Right renal cortex interstitium (tissue), 3 donors: ENCODE data around the gene DNAH11. TPM values are rescaled to one million over a fixed set of nuclear protein-coding genes. Genes with fewer than 3 reads are reported as not detected.
"Not testable (repeated sequence)": the region's sequence is repeated elsewhere in the genome, so short reads cannot be mapped to it uniquely, and the experiment has no call there.

Source experiments
- DNase-seq, 3 donors: peaks; one replicate each; pipeline ENCODE4 v3.0.0-alpha.2; 2013; ENCODE audit warnings: low read depth in 3 of 3, low spot score in 2 of 3
- polyA plus RNA-seq, 3 donors: library from polyadenylated mRNA; unstranded; fragments of 120-200 nt; gene quantifications; one replicate each; pipeline ENCODE4 v1.2.1, GENCODE V29; 2013; ENCODE audit not compliant: insufficient read length in 3 of 3

DNAH11 gene
- polyA plus RNA-seq, 3 donors: 1.6 to 2.2 (median 1.9) TPM

DNA sequence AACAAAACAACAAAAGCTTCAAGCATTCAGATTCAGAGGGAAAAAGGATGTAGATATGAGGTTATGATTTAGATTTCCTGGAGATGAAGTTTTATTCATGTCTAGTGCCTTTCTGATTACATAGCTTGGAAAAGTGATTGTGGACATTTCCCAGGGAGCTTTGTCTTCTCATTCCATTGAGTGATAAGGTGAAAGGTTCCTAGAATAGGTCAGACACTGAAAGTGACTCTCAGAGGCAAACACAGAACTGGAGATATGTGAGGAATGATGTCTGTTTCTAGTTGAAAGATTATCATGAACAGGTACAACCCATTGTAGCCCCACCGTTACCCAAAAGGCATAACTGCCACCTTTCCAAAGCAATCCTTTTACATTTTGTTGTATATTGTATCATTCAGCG lies 223.4 kb downstream of the DNAH11 start:
- DNase-seq: no peak

DNA sequence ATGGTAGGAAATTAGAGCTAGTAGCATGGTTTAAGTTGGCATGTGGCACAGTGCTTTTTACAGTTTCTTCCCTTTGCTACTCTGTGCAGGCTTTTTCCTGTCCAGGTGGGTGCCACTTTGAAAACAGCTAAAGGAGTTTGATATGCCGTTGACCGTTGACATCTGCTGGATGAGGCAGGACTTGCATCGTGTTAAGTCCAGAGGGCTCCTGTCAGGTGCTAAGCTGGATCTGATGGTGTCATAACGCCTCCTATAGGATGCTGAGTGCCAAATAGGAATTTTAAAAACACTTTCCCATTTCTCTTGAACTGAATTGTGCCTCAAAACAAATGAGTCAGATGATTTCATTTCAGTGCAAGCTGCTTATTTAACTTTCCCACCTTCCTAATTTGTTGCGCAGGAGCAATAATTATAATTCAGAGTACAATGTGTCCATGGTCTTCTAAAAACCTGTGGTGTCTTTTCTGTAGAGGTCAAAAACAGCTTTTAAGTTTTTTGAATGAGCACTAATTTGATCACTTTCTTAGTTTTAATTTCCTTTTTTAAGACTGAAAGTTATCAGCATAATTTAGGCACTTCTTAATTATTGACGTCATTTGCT lies 224.6 kb downstream of the DNAH11 start:
- peak; percentile 61 to 75 (median 64) for DNase-seq

DNA sequence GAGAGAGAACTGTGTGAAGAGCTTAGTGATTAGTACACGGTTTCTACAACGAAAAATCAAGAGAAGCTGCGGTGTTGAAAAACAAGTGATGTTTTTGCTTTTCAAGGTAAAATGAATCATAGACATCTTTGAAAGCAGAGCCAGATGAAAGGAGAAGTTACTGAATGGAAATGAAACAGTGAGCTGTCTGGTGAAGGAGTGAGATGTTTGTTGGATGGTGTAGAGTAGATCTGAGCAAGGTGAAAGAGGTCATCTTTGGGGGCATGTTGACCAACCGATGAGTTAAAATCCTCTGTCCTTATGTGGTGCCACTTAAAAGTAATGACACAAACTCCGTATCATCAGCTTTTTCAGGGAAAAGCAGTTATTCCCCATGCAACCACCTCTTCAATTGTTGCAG lies 225.4 kb downstream of the DNAH11 start:
- no peak for DNase-seq

DNA sequence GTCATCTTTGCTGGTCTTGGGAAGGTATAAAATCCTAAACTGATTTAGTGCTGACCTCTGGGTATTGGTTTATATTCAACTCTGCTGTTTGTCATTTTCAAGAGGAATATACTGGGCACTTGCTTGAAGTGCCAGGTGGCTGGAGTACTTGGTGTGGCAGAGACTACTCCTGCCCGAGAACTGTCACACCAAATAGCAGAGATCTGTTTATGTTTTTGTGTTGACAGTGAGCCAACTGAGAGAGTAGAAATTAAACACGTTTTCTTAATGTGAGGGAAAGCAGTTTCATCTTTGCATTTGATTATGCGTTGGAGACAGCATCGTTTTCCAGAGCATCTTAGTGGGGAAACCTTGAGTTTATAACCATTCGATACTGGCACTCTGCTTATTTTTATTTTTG lies 228.4 kb downstream of the DNAH11 start:
- no peak for DNase-seq

DNA sequence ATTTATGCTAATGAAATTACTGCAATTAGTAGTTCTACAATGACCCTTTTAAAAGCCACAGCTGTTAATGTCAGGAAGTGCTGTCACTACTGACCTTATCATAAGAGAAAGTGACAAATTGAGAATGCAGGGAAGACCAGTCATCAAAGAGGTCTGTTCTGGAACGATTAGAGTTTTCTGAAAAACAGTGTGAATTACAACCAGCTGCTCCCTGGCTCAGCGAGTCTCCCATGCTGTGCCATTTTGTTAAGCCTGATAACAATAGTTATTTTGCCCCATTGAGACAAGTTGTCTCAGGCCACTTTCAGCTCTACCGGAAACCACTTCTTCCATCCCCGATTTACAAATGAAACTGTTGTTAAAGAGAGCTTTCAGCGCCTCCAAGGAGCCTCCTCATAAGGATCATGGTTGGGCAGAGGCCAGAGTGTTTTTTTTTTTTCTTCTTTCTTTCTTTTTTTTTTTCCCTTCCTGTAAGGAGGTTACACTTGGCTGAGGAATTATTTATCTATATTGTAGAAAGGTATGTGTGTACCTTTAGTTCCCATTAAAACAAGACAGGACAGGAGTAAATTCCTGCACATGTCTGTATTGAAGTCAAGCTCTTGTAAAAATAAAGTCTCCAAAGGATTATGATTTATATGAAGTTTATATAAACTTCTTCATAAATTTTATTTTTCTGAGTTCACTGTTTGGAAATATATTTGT lies 229.2 kb downstream of the DNAH11 start:
- no peak for DNase-seq

DNA sequence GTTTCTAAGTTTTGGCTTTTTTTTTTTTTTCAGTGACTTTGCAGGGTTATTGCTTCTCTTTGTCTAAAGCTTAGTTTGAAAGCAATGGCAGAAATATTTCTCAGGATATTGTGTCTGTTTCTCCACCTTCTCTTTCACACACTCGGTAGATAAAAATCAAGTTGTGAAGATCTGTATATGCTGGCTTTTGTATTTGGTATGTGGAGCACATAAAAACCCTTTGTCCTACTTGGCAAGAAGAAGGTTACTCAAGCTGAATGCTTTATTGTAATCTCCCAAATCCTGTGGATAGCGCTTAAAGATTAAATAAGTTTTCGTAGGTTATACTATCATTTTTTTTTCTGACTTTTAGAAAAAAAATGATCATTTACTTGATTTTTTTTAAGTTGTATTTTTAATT lies 230.5 kb downstream of the DNAH11 start:
- no peak for DNase-seq

DNA sequence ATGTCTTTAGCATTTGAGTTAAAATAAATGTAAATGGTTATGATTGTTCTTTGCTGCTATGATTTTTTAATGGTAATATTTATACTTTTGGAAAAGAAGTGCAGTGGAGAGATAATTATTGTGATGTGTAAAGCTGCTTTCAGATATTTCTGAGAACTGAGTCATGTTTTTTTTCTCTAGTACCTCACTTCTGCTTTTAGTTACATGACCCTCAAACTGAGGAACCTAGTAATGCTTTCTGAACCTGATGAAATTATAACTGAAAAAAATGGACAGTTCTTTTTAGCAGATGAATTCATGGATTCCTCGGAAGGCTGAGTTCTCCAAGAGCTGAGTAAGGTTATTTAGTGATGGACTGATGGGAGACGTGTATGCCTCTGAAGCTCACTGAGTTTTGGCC lies 235.1 kb downstream of the DNAH11 start:
- DNase-seq: no peak

DNA sequence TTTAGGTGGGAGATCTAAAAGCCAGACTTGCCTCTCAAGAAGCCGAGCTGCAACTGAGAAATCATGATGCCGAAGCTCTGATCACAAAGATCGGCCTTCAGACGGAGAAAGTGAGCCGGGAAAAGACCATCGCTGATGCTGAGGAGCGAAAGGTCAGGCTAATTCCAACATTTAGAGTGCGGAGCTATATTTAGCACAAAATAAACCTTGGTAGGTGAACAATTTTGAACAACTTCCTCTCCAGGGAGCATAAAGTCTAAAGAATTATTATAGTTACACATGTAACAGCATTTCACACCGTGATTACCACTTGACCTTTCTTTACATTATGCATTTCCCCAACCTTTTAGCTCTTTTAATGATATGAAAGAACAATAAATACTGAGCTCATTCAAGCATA lies 236.1 kb downstream of the DNAH11 start:
- DNase-seq: no peak

DNA sequence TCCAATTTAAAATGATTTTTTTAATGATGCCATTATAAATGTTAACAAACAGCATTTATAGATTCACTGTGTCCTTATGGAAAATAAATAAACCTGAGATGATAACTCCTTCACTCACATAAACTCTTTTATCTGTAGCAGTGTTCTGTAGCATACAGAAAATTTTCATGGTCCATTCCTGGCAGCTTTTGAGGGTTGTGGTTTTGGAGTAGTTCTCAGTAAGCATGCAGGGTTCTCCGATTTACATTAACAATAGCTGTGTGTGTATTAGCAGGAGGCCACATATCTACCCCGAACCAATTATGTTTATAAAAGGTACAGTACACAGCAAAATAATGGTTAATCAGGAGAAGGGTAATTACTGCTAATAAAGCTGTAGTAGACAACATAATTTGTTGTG lies 240.2 kb downstream of the DNAH11 start:
- no peak for DNase-seq

DNA sequence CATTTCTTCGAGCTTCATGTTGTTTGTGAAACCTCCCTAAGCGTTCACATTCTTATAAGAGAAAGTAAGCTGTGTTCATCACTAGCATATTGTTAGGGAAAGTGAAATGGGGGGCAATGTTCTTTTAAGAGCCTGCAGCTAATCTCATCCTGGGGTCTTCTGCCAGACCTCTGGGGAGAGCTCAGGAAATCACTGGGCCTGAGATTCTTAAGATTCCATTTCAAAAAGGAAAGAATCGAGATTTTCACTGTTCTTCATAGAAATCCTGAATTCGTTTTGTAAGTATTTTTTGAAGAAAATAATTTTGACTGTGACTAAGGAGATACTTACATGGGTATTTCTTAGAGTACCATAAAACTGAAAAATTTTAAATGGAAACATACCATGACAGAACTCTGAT lies 242.2 kb downstream of the DNAH11 start:
- DNase-seq: no peak

DNA sequence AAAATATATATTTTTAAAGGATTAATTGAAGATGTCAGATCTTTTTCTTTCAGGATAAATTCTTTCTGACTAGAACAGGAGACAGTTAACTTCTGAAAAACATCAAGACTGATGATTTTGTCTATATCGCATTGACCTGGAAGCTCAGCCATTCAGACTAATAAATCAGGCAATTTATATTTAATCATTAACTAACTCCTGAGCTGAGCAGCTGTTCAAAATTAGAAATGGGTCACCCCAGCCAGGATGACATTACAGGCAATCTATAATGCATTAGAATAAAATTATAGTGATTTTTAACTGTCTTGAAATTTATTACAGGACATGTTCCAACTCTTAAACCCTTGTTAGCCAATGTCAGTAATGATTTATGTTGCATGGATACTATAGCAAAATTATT lies 263.0 kb downstream of the DNAH11 start:
- no peak for DNase-seq

DNA sequence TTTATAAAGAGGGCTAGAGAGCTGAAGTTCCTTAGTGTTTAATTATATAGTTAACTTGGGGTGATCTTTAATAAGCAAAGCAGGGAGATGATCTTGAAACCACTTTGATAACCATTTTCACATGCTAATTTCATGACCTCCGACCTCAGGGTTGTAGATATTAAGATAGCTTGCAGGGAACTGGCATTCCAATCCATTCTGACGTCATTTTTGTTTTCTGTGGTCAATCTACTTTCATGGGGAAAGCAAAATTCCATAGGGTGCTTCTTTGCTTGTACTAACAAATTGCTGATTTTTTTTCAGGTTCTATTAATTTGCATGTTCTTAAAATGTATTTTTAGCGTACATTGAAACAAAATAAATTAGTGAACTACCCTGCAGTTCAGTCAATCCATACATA lies 263.5 kb downstream of the DNAH11 start:
- no peak for DNase-seq

DNA sequence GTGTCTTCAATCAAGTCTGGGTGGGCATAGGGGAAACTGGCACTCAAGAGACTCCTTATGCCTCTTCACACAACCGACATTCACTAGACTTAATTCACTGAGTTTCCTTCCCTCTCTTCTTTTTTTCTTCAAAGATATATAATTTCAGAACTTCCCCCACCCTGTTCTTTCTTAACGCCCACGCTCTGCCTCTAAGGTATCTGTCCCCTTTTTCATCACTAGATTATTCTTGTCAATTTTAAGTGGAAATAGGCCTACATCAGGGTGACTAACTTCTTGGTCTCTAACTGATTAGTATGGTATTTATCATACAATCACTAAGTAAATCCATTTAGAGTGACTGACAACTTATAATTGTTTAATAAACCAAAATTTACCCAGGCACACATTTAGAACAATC lies 276.2 kb downstream of the DNAH11 start:
- no peak for DNase-seq

DNA sequence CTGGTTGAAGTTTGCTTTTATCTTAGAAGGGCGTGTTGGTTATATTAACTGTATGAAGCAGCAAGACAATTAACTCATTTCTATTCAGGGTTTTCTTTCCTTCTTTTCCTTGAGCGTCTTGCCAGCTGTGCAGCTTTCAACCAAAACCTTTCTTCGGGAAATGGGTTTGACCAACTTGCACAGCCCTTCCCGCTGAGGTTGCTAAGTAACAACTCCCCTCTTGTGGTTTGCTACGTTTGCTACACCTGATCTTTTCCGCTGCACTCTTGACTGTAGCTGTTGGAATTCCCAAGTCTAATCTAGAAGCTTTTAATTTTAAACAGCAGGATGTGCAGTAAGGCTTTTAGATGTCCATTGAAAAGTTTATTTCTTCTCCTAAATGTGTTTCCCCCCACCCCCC lies 286.0 kb downstream of the DNAH11 start:
- no peak for DNase-seq

DNA sequence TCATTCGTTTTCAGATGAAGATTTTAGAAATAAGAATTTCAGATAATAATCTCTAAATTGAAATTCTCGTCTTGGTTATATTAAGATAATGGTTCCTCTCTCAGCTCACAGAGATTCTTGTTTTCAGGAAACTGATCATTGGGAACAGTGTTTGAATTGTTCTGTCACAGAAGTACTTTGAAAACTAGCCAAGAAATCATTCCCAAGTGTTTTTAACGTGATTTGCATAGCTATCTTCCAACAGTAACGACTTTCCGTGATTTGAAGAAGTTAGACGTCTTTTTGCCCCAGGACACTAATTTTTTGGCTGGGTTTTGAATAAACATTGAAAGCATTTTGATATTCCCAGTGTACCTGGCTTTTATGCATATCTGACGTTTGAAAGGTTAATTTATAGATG lies 286.9 kb downstream of the DNAH11 start:
- no peak for DNase-seq

DNA sequence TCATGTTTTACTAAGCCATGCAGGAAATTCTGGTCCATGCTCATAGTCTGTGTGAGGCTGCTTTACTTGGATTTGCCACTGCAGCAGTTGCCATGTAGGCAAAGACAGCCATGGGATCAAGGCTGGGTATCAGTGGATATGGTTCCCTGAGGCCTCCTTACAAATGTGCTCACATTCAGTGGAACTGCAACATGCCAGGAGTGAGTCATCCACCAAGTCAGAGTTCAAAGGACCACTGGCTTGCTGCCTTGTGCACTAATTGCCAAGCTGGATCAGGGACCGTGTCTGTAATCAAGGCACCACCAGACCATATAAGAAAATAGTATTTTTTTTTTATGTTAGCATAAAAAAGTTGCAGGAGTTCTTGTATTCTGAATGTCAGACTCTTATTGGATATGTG lies 301.9 kb downstream of the DNAH11 start:
- DNase-seq: no peak

DNA sequence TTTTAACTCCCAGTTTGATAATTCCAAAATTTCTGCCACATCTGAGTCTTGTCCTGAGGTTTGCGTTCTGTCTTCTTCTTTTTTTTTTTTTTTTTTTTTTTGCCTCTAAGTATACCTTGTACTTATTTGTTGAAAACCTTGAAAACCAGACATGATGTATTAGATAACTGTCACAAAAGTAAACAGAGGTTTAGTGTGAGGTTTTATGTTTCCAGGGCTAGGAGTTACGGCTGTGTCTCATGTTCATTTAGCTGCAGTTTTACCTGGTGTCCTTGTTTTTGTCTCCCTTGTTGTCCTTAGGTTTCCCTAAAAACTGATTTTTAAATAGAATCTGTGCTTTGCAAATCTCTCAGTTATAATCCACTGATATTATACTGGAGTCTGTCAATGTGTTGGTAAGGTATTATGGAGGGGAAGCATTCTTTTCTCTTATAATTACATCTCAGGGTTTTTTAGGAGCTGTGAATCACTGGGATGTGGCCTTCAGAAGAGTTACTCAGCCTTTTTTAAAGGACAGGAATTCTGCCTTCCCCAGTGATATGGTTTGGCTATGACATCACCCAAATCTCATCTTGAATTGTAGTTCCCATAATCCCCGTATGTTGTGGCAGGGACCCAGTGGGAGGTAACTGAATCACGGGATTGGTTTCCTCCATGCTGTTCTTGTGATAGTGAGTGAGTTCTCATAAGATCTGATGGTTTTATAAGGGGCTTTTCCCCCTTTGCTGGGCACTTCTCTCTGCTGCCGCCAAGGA lies 307.9 kb downstream of the DNAH11 start:
- no peak for DNase-seq

DNA sequence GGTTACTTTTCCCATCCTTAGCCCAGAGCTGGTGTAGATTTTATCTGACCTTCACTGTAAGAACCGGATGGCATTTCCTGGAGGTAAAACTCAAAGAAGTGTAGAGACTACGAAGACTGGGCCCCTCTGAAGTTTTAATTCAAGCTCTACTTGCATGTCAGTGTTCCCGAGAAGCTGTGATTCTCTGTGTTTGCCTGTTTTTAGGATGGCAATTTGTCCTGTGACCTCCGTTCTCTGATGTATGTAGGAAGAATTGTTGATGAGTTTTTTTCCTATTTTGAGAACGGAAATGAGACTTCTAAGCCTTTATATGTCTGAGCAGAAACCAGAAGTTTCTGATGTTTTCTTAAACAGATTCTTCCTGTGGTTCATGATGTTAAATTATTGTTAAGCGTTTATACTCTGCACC lies 308.7 kb downstream of the DNAH11 start:
- no peak for DNase-seq

DNA sequence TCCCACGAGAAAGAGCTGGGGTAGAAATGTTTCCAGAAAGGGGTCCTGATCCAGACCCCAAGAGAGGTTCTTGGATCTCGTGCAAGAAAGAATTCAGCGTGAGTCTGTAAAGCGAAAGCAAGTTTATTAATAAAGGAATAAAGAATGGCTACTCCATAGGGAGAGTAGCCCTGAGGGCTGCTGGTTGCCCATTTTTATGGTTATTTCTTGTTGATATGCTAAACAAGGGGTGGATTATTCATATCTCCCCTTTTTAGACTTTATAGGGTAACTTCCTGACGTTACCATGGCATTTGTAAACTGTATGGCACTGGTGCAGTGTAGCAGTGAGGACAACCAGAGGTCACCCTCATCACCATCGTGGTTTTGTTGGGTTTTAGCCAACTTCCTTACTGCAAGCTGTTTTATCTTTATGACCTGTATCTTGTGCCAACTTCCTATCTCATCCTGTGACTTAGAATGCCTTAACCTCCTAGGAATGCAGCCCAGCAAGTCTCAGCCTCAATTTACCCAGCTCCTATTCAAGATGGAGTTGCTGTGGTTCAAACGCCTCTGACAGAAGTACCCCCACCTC lies 322.9 kb downstream of the DNAH11 start:
- DNase-seq: not testable (repeated sequence)

DNA sequence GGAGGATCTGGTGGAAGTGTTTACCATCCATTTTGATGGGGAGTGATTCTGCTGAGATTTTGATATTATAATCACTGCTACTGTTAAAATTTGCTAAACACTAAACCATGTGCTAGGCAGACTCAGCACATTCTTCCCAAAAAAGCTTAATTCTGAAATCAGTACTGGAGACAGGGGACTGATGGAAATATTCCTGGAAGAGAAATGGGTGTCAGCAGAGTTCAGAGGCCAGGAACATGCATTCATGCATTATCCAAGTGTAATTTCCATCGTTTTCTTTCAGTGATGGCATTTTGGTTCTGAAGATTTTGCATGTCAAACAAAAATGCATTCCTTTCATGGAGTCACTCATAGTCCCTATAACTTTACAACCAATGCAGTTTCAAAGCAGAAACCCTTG lies 323.9 kb downstream of the DNAH11 start:
- DNase-seq: no peak

DNA sequence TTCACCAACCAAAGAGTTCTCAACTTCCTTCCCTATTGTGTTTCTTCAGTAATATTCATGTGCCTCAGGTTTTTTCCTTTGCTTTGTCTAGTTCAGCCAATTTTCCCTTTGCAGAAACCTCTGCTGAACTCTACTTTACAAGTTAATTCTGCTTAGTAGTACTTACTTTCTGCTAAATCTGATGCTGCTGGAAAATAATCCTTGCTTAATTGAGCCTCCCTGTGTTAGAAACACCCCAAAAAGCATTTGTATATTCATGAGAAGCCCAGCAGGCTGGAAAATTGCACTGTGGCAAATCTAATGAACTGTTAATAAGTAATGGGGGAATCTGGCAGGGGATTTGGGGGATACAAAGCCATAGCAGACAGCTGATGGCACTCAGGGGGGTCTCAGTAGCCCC lies 324.4 kb downstream of the DNAH11 start:
- DNase-seq: no peak
